Measurements from ENCODE around the gene FUT3.

The FUT3 gene

DNA sequence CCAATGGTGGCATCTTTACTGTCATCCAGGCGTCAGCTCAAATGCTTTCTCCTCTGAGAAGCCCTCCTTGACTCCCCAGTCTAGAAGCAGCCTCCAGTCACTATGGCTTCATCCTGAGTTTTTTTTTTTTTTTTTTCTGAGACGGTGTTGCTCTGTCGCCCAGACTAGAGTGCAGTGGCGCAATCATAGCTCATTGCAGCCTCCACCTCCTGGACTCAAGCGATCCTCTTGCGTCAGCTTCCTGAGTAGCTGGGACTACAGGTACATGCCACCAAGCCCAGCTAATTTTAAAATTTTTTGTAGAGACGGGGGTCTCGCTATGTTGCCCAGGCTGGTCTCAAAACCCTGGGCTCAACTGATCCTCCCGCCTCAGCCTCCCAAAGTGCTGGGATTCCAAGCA lies 42.2 kb downstream of the FUT3 start:
- in situ Hi-C loops (cut with MboI; ENCODE audit: low pct_unique_long_range_greater_than_20kb, low sequenced_read_pairs) = loop anchor here (10.0 kb wide), 1 partner anchor 86 kb away; no protein-coding TSS in a partner anchor
- DNase-seq = no peak

DNA sequence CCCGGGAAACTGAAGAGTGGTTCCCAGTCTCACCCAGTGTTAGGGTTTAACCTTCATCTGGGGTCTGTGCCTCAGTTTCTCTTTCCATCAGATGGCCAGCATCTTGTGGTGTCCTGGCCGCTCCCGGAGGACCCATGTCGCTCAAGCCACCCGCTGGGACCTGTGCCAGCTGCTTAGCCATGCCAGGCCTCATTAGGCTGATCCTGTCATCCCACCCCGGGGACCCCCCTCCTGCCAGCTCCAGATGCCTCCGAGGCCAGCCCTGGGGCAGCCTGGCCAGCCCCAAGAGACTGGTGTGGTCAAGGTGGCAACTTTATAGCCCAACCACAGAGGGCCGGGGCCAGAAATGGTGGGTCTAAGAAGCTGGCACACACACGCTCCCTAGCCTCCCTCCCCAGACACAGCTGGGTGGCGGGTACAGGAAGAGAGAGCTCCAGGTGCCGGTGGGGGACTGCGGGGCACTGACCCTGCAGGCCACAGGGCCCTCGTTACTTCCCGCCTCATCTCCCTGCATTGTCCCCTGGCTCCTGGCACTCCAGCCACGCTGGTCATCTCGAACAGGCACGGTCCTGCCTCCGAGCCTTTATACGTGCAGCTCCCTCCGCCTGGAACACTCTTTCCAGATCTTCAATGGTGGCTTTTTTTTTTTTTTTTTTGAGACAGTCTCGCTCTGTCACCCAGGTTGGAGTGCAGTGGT lies 43.0 kb downstream of the FUT3 start:
- DNase-seq = no peak
- in situ Hi-C loops (cut with MboI; ENCODE audit: low pct_unique_long_range_greater_than_20kb, low sequenced_read_pairs) = loop anchor here (10.0 kb wide), 1 partner anchor 87 kb away; no protein-coding TSS in a partner anchor

DNA sequence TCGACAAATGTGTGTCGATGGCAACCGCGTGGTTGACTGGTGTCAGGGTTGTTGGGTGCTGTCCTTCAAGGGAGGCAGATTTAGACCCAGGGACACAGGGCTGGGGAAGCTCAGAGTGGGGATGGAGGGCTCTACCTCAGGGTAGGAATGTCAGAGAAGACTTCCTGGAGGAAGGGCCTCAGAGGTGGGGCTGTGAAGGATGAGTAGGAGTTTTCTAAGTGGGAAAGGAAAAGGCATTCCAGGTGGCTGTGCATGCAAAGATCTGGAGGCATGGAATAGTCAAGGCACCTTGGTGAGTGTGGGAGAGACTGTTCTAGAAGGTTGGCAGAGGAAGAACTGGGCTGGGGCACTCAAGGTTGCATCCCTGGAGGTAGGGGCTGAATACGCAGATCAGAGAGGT lies 44.3 kb downstream of the FUT3 start:
- in situ Hi-C loops (cut with MboI; ENCODE audit: low pct_unique_long_range_greater_than_20kb, low sequenced_read_pairs) = loop anchor here (10.0 kb wide), 1 partner anchor 88 kb away; no protein-coding TSS in a partner anchor
- no peak for DNase-seq

DNA sequence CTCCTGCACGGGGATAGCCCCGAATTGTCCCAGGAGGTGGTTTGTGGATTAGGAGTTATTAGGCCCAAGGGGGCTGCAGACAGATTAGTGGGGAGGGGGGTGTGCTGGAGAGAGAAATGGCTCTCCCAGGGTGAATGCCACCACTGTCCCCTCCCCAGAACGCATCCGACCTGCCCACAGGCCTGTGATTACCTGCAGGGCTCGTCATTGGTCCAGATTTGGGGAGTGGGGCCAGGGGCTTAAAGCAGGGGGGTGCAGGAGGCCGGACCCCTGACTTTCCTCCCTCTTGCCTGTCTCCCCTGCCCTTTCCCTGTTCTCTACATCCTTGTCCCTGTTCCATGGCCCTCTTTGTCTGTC lies 45.1 kb downstream of the FUT3 start:
- DNase-seq = no peak
- in situ Hi-C loops (cut with MboI; ENCODE audit: low pct_unique_long_range_greater_than_20kb, low sequenced_read_pairs) = loop anchor here (10.0 kb wide), 1 partner anchor 89 kb away; no protein-coding TSS in a partner anchor

DNA sequence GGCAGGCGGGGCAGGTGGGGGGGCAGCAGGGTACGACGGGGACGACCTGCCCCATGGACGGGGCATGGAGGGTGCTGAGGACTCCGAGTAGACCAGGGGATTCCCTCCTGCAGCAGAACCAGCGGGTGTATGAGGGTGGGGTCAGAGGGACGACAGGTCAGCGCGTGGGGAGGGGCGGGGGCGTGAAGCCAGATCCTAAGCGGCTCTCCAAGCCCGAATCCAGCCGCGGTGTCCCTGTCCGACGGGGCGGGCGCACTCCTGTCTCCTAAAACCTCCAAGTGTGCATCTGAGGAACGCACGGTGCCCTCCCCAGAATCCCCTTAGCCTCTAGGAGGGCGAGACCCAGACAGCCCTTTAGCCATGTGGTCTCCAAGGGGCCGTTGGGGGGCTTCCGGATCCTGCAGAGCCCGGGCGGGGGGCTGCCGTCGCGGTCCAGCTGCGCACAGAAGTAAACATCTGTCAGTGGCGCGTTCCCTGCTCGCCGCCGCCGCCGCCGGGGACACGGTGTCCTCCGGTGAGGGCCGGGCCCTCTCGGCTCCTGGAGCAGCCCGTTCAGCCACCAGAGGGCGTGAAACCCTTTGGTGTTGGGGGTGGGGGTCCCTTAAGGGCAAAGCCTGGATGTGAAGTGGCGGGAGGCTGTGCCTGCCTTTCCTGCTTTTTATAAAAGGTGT lies 45.7 kb downstream of the FUT3 start:
- peak; percentile 82 for DNase-seq
- in situ Hi-C loops (cut with MboI; ENCODE audit: low pct_unique_long_range_greater_than_20kb, low sequenced_read_pairs) = loop anchor here (10.0 kb wide), 1 partner anchor 89 kb away; no protein-coding TSS in a partner anchor

DNA sequence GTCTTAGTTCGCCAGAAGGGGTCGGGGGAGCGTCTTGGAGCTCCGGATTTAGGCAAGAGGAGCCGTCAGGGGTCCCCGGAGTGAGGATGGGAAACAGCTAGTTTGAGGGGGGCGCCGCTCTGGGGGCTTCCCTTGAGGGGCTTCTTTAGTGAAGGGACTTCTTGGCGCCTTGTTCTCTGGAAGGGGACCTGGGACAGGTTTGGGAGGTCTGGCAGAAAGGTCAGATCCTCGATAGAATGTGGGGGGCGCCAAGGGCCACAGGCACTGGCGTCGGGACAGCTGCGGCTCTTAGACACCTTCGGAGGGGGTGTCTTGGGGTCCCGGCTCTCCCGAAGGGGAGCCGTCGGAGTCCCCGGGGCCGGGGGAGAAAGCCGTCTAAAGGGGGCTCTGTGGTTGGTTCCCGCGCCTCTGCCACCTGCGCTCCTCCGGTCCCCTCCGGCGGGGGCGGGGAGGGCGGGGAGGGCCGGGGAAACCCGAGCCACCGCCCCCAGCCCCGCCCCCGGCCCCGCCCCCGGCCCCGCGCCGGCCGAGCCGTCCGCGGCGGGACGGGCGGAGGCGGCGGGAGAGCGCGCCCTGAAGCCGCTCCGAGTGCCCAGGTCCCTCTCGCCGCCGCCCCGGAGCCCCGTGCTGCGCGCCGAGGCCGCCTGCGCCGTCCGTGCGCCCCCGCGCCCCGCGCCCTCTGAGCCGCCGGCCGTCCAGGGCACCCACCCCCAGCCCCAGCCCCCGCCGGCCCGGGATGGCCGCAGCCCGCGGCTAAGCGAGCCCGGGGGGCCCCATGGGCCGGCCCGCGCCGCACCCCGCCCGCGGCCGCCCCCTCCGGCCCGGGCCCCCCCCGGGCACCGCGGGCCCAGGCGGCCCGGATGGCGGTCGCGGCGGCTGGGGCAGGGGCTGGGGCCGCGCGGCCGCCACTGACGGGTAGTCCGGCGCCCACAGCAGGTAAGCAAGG lies 46.5 kb downstream of the FUT3 start, which contains the start of gene NRTN:
Gene NRTN, plus strand, starts transcription at position 552 of the 946 bp plus-strand sequence. CDS start 19,099 bp downstream, outside the sequence.
- DNase-seq = no peak
- in situ Hi-C loops (cut with MboI; ENCODE audit: low pct_unique_long_range_greater_than_20kb, low sequenced_read_pairs) = loop anchor here (10.0 kb wide), 1 partner anchor 90 kb away; no protein-coding TSS in a partner anchor

DNA sequence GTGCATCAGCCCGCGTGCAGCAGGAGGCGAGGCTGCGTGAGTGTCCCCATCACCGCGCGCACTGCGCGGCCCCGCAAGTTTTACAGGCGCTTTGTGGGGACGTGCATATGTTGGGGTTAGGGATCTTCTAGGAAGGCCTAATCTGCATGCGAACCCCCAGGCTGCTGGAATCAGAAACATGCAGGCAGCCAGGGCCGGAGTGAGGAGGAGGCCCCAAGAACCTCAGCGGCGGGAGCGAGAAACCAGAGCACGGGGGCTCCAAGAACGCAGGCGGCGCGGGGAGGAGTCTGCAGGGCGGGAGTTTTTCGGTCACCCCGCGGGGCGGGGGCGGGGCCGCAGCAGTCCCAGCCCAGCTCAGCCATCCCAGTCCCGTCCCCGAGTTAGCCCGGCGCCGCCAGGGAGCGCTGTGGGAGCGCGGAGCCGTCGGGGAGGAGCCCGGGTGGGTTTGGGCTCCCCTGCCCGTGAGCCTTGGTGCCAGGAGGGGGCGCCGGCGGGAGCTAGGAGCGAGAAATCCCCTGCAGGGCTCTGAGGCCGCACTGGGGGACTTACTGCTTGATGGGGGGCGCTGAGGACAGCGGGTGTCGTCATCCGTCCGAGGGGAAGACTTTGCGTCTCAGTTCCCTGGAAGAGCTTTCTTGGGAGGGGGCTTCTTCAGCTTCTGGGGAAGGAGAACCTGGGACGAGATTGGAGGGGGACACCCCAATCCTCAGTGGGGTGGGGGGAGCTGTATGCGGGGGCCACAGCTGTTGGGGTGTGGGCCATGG lies 47.3 kb downstream of the FUT3 start:
- DNase-seq = peak; percentile 97
- in situ Hi-C loops (cut with MboI; ENCODE audit: low pct_unique_long_range_greater_than_20kb, low sequenced_read_pairs) = loop anchor here (10.0 kb wide), 1 partner anchor 91 kb away; no protein-coding TSS in a partner anchor

DNA sequence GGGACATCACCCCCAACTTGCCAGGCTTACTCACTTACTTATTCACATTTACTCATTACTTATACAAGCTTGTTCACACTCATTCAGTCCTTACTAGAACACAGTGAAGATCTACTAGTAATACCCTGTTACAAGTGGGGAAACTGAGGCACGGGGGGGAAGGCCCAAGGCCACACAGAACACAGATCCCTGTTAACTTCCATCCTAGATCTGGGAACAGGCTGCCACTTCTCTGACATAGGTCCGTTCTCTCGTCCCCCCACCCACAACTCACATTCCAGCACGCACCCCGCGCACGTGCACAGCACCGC lies 47.9 kb downstream of the FUT3 start:
- no peak for DNase-seq
- in situ Hi-C loops (cut with MboI; ENCODE audit: low pct_unique_long_range_greater_than_20kb, low sequenced_read_pairs) = loop anchor here (10.0 kb wide), 1 partner anchor 91 kb away; no protein-coding TSS in a partner anchor

DNA sequence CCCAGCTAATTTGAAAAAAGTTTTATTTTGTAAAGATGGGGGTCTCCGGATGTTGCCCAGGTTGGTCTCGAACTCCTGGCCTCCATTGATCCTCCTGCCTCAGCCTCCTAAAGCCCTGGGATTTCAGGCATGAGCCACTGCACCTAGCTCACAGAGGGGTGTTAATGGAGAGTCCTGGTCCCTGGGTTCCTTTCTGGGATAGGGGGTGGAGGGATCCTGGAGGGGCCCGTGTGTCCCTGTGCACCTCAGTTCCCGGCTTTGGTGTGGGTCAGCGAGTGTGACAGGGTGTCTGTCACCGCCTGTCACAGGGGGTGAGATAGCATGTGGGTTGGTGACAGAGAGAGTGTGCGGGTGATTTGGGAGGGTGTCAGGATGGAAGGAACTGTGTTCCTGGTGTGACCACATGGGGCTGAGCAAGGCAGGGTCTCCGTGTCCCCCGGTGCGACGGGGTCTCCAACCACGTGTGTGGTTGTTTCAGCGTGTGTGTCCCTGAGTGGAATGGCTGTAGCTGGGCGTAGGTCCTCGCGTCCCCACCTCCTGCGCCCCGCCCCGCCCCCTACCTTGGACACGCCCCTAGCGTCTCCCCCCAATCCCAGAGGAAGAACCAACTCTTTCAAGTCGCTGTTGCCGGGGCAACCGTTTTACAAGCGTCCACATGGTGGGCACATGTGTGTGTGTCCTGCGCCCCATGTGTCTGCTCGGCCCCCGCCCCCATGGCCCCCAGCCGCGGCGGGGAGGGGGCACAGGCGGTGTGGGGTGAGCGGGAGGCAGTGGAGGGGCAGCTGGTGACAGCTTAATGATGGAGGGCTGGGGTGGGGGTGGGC lies 49.2 kb downstream of the FUT3 start:
- in situ Hi-C loops (cut with MboI; ENCODE audit: low pct_unique_long_range_greater_than_20kb, low sequenced_read_pairs) = loop anchor here (10.0 kb wide), 1 partner anchor 93 kb away; no protein-coding TSS in a partner anchor
- no peak for DNase-seq

DNA sequence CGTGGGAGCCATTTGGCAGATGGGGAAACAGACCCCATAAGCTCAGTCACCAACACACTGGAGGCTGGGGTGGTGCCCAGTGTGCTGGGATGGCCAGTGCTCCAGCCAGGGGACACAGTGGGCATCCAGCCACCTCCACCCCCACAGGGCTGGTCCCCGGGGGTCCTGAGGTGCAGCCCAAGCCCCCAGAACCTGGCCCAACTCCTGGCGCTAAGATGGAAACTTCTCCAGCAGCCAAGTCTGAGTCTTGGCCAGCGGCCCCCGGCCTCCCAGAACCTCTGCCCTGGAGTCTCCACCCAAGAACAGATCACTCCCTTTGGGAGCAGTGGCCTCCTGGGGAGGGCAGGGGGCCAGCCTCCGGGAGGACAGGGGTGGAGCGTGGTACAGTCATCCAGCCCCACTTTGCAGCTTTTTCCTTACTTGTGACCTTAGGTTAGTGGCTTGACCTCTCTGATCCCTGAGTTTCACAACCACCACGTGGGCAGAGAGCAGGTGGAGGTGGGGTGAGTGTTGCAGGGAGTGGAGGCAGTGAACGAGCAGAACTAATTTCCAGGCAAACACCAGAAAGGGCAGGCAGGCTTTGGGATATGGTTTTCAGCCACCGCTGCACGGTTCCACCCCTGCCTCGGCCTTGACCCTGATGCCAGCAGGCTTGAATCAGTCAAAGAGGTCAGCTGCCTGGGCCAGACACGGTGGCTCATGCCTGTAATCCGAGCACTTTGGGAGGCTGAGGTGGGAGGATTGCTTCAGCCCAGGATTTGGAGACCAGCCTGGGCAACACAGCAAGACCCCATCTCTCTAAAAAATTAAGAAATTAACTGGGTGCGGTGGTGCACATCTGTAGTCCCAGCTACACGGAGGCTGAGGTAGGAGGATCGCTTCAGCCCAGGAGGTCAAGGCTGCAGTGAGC lies 50.6 kb downstream of the FUT3 start:
- in situ Hi-C loops (cut with MboI; ENCODE audit: low pct_unique_long_range_greater_than_20kb, low sequenced_read_pairs) = loop anchor here (10.0 kb wide), 1 partner anchor 94 kb away; no protein-coding TSS in a partner anchor
- DNase-seq = no peak

DNA sequence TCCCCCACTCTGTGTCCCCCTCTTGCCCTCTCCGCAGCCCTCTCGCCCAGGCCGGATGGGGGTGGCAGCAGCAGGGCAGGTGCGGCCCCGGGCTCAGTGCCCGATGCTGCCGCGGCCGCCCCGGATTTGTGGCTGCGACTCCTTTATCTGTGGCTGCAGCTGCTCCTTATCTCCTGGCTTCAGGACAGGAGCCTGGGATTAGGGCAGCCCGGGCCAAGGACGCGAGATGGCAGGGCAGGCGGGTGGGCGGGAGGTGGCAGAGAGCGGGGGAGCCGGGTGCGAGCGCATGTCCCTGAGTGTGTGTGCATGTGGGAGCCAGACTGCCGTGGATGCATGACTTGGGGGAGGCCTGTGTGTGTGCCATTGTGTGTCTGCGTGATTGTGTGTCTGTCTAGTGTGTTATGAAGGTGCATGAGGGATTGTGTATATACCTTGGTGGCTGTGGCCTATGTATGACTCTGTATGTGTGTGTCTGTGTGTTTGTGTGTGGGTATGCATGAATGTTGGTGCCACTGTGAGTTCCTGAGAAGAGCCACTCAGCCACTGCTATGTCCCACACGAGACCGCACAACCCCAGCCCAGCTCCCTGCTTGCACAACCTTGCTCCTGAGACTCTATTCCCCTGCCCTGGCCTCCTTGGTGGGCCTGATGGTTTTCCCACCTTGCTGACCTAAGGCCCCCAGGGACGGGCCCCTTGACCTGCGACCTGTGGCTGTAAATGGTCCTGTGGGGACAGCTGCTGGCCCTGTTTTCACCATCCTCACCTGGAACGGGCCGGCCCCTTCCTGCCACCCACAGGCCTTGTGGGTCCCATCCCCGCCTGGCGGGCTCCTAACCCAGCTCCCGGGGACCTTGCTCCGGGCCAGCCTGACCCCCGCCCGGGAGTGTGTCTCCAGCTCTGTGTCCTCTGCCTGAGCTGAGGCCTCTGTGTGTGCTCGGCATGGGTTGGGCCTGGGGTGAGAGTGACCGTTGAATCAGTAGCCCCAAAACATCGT lies 51.7 kb downstream of the FUT3 start:
- in situ Hi-C loops (cut with MboI; ENCODE audit: low pct_unique_long_range_greater_than_20kb, low sequenced_read_pairs) = loop anchor here (10.0 kb wide), 1 partner anchor 95 kb away; no protein-coding TSS in a partner anchor
- DNase-seq = peak; percentile 83

DNA sequence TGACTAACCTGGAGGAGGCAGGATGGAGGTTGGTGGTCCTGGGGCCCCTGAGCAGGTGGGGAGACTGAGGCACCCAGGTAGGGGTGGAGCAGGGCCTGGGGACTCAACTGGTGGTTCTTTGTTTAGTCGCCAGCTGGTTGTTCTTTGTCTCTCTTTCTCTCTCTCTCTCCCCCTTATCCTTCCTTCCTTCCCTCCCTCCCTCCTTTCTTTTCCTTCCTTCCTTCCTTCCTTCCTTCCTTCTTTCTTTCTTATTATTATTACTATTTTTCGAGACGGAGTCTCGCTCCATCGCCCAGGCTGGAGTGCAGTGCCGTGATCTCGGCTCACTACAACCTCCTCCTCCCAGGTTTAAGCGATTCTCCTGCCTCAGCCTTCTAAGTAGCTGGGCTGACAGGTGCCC lies 53.0 kb downstream of the FUT3 start:
- in situ Hi-C loops (cut with MboI; ENCODE audit: low pct_unique_long_range_greater_than_20kb, low sequenced_read_pairs) = no loop called here

DNA sequence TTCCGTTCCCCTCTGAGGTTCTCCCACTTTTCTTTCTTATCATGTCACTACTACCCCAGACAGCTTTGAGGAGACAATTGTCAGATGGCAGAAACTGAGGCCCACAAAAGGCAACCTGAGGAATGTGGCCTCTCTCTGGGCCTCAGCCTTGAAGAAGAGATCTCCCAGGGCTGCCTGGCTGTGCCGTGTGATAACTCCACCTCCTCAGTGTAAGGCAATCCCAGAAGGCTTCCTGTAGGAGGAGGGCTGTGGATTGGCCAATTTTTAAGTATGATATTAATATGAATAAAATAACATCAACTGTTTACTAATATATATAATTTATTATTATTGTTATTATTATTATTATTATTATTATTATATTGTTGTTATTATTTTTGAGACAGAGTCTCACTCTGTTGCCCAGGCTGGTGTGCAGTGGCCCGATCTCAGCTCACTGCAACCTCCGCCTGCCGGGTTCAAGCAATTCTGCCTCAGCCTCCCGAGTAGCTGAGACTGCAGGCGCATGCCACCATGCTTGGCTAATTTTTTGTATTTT lies 55.8 kb downstream of the FUT3 start:
- in situ Hi-C loops (cut with MboI; ENCODE audit: low pct_unique_long_range_greater_than_20kb, low sequenced_read_pairs) = no loop called here

More for the DNA sequence above, 53.0 kb downstream of the FUT3 start:
- DNase-seq = no peak

DNA sequence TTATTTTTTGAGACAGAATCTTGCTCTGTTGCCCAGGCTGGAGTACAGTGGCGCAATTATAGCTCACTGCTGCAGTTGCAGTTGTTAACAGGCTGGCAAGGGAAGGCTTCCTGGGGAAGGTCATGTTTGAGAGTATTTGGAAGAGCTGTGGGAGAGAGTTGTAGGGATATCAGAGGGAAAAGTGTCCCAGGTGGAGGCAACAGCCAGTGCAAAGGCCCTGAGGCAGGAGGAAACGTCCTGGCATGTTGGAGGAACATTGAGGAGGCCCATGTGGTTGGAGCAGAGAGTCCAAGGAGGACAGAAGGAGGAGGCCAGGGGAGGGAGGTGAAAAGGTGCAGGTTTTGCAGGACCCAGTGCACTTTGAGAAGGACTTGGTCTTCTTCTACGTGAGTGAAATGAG lies 58.1 kb downstream of the FUT3 start:
- no peak for DNase-seq
- in situ Hi-C loops (cut with MboI; ENCODE audit: low pct_unique_long_range_greater_than_20kb, low sequenced_read_pairs) = no loop called here

More for the DNA sequence above, 55.8 kb downstream of the FUT3 start:
- DNase-seq = no peak
